Measurements from ENCODE around the gene GCSAM.

Gene GCSAM, protein sequence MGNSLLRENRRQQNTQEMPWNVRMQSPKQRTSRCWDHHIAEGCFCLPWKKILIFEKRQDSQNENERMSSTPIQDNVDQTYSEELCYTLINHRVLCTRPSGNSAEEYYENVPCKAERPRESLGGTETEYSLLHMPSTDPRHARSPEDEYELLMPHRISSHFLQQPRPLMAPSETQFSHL

DNA sequence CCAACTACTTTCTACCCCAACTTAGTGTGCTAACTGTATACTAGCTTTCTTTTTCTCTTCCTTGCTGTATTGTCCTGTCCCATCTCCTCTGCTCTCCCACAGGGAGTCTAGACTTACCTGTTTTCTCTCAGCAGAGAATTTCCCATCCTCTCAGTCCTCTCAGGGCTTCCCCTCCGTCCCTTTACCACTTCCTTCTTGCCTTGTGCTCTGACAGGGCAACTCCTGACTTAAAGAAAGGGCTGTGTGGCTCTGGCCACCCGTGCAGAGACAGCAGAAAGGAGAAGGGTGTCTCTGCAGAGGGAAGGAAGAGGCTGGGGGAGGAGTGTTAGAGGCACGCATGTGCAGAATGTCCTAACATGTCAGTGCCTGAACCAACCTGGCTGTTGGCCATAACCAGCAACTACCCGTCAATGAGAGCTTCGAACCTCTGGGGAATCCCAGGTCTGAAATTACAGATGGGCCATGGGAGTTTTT lies at the start of gene GCSAM:
Gene GCSAM, minus strand, starts transcription at position 274 of the 474 bp plus-strand sequence. Its CDS starts 128 bp downstream, at position 146.
- Histone ChIP-seq H3K4me1 (ENCODE audit: insufficient read depth, low read length) (no peaks in the 10 kb centered on the region), H3K9ac (ENCODE audit: low read length) (no peak within 1 kb of the TSS), H3K9me3 (ENCODE audit: low read length) (no peaks in the 10 kb centered on the region), H3K27ac (ENCODE audit: low read depth, low read length) (no peak within 1 kb of the TSS), H3K4me3 (ENCODE audit: low read depth in 1 of 2, low read length in 2 of 2) (no peak within 1 kb of the TSS), H3K36me3 (ENCODE audit: insufficient read depth, low read length) (no peaks in the 10 kb centered on the region), H3K27me3 (ENCODE audit: control insufficient read depth in 1 of 2, insufficient read depth in 2 of 2, low read length in 2 of 2) (no peaks in the 10 kb centered on the region)

DNA sequence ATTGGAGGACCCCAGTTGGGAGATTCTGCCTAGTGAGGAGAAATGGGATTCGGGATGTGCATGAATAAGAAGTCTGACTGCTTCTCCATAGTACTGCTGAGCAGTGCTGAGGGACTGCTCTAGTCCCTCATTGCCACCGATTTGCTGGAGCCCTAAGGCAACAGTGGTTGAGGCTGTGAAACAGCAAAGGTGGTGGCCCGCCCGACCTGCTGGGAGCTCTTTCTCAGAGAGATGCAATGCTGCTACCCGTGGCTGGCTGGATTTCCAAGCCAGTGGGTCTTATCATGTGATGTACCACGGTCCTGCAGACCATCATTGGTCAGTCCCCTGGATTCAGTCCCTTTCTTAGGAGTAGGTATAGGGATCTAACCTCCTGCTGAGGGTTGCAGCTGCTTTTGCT lies 42.6 kb upstream of the GCSAM start:
- H3K9me3 ChIP-seq (ENCODE audit: low read length): no peaks in the 10 kb centered on the region
- no peak overlapping the region for H3K27ac ChIP-seq (ENCODE audit: low read depth, low read length)
- H3K27me3 ChIP-seq (ENCODE audit: control insufficient read depth in 1 of 2, insufficient read depth in 2 of 2, low read length in 2 of 2): no peaks in the 10 kb centered on the region
- no peaks in the 10 kb centered on the region for H3K36me3 ChIP-seq (ENCODE audit: insufficient read depth, low read length)
- no peaks in the 10 kb centered on the region for H3K4me1 ChIP-seq (ENCODE audit: insufficient read depth, low read length)
- H3K4me3 ChIP-seq (ENCODE audit: low read depth in 1 of 2, low read length in 2 of 2): no peak overlapping the region
- H3K9ac ChIP-seq (ENCODE audit: low read length): no peak overlapping the region

DNA sequence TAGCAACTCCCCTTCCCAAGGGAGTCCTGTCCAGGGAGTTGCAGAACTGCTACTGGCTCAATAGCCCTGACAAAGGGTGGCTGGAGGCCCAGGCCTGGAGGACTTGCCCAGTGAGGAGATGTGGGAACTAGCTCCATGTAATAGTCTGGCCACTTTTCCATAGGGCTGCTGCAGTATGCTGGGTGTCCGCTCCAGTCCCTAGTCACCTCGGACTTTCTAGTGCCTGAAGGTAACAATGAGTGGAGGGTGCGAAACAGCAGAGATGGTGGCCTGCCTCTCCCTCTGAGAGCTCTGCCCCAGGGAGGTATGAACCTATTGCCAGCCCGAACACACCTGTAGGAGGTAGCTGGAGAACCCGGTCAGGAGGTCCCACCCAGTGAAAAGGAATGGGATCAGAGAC lies 42.0 kb upstream of the GCSAM start:
- no peaks in the 10 kb centered on the region for H3K27me3 ChIP-seq (ENCODE audit: control insufficient read depth in 1 of 2, insufficient read depth in 2 of 2, low read length in 2 of 2)
- H3K27ac ChIP-seq (ENCODE audit: low read depth, low read length): no peak overlapping the region
- no peak overlapping the region for H3K9ac ChIP-seq (ENCODE audit: low read length)
- no peaks in the 10 kb centered on the region for H3K36me3 ChIP-seq (ENCODE audit: insufficient read depth, low read length)
- no peaks in the 10 kb centered on the region for H3K9me3 ChIP-seq (ENCODE audit: low read length)
- no peaks in the 10 kb centered on the region for H3K4me1 ChIP-seq (ENCODE audit: insufficient read depth, low read length)
- H3K4me3 ChIP-seq (ENCODE audit: low read depth in 1 of 2, low read length in 2 of 2): no peak overlapping the region

DNA sequence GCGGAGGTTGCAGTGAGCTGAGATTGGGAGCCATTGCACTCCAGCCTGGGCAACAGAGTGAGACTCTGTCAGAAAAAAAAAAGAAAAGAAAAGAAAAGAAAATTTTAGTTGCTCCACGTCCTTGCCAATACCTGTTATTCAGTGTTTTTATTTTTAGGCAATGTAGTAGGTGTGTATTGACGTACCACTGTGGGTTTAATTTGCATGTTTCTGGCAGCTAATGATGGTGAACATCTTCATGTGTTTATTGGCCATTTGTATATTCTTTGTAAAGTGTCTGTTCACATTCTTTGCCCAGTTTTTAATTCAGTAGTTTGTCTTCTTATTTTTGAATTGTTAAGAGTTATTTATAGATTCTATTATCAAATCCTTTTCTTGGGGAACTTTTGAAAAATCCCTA lies 38.1 kb upstream of the GCSAM start:
- H3K4me1 ChIP-seq (ENCODE audit: insufficient read depth, low read length): no peaks in the 10 kb centered on the region
- H3K9ac ChIP-seq (ENCODE audit: low read length): no peak overlapping the region
- H3K27me3 ChIP-seq (ENCODE audit: control insufficient read depth in 1 of 2, insufficient read depth in 2 of 2, low read length in 2 of 2): no peaks in the 10 kb centered on the region
- H3K36me3 ChIP-seq (ENCODE audit: insufficient read depth, low read length): no peaks in the 10 kb centered on the region
- no peaks in the 10 kb centered on the region for H3K9me3 ChIP-seq (ENCODE audit: low read length)
- no peak overlapping the region for H3K27ac ChIP-seq (ENCODE audit: low read depth, low read length)
- no peak overlapping the region for H3K4me3 ChIP-seq (ENCODE audit: low read depth in 1 of 2, low read length in 2 of 2)

DNA sequence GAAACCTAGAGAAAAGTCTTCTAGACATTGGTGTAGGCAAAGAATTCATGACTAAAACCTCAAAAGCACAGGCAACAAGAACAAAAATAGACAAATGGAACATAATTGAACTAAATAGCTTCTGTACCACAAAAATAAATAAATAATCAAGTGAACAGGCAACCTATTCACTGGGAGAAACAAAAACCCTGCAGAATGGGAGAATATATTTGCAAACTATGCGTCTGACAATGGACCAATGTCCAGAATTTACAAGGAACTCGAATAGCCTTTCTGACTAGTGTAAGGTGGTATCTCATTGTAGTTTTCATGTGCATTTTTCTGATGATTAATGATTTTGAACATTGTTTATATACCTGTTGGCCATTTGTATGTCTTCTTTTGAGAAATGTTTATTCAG lies 37.0 kb upstream of the GCSAM start:
- Histone ChIP-seq H3K36me3 (ENCODE audit: insufficient read depth, low read length) (no peaks in the 10 kb centered on the region), H3K4me3 (ENCODE audit: low read depth in 1 of 2, low read length in 2 of 2) (no peak overlapping the region), H3K4me1 (ENCODE audit: insufficient read depth, low read length) (no peaks in the 10 kb centered on the region), H3K9me3 (ENCODE audit: low read length) (no peaks in the 10 kb centered on the region), H3K27me3 (ENCODE audit: control insufficient read depth in 1 of 2, insufficient read depth in 2 of 2, low read length in 2 of 2) (no peaks in the 10 kb centered on the region), H3K9ac (ENCODE audit: low read length) (no peak overlapping the region), H3K27ac (ENCODE audit: low read depth, low read length) (no peak overlapping the region)

DNA sequence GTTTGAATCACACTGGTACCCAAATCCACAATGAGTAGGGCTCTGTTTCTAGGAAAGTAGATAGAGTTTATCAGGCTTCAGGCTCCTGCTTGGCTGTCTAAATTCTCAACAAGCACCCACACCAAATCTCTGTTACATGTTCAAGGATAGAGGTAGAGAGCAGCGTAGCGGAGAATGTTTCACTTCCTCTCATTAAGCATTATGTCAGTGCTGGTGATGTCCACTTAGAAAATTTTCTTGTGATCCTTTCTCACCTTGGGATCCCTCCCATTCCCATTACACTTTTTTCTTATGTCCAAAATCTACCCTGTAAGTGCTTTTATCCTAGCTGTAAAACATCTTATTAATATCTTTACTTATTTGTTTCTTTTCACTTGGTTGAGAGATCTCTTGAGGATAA lies 34.7 kb upstream of the GCSAM start:
- Histone ChIP-seq H3K9ac (ENCODE audit: low read length) (no peak overlapping the region), H3K9me3 (ENCODE audit: low read length) (no peaks in the 10 kb centered on the region), H3K4me3 (ENCODE audit: low read depth in 1 of 2, low read length in 2 of 2) (no peak overlapping the region), H3K36me3 (ENCODE audit: insufficient read depth, low read length) (no peaks in the 10 kb centered on the region), H3K27me3 (ENCODE audit: control insufficient read depth in 1 of 2, insufficient read depth in 2 of 2, low read length in 2 of 2) (no peaks in the 10 kb centered on the region), H3K4me1 (ENCODE audit: insufficient read depth, low read length) (no peaks in the 10 kb centered on the region), H3K27ac (ENCODE audit: low read depth, low read length) (no peak overlapping the region)

DNA sequence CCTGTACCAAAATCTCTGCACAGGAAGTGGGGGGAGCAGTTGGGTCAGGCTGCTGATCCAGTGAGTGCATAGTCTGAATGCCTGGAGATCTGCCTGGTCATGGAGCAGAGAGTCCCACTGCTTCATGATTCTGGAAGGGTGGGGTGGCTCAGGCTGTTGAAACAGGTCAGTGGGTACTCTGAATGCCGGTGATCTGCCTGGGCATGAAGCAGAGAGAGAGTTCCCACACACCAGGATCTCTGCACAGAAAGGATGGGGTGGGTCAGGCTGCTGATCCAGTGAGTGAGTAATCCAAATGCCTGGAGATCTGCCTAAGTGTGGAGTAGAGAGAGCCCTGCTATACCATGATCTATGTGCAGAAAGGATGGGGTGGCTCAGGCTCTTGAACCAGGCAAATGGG lies 16.1 kb upstream of the GCSAM start:
- Histone ChIP-seq H3K4me3 (ENCODE audit: low read depth in 1 of 2, low read length in 2 of 2) (no peak overlapping the region), H3K9ac (ENCODE audit: low read length) (no peak overlapping the region), H3K9me3 (ENCODE audit: low read length) (no peaks in the 10 kb centered on the region), H3K36me3 (ENCODE audit: insufficient read depth, low read length) (no peaks in the 10 kb centered on the region), H3K27ac (ENCODE audit: low read depth, low read length) (no peak overlapping the region), H3K27me3 (ENCODE audit: control insufficient read depth in 1 of 2, insufficient read depth in 2 of 2, low read length in 2 of 2) (no peaks in the 10 kb centered on the region), H3K4me1 (ENCODE audit: insufficient read depth, low read length) (no peaks in the 10 kb centered on the region)

DNA sequence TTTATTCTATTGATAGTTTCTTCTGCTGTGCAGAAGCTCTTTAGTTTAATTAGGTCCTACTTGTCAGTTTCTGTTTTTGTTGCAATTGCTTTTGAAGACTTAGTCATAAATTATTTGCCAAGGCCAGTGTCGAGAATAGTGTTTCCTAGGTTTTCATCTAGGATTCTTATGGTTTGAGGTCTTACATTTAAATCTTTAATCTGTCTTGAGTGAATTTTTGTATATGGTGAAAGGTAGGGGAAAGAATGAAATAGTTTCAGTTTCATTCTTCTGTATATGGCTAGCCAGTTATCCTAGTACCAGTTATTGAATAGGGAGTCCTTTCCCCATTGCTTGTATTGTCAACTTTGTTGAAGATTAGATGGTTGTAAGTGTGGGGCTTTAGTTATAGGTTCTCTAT lies 10.6 kb upstream of the GCSAM start:
- Histone ChIP-seq H3K9ac (ENCODE audit: low read length) (no peak overlapping the region), H3K4me3 (ENCODE audit: low read depth in 1 of 2, low read length in 2 of 2) (no peak overlapping the region), H3K27me3 (ENCODE audit: control insufficient read depth in 1 of 2, insufficient read depth in 2 of 2, low read length in 2 of 2) (no peaks in the 10 kb centered on the region), H3K27ac (ENCODE audit: low read depth, low read length) (no peak overlapping the region), H3K9me3 (ENCODE audit: low read length) (no peaks in the 10 kb centered on the region), H3K36me3 (ENCODE audit: insufficient read depth, low read length) (no peaks in the 10 kb centered on the region), H3K4me1 (ENCODE audit: insufficient read depth, low read length) (no peaks in the 10 kb centered on the region)

DNA sequence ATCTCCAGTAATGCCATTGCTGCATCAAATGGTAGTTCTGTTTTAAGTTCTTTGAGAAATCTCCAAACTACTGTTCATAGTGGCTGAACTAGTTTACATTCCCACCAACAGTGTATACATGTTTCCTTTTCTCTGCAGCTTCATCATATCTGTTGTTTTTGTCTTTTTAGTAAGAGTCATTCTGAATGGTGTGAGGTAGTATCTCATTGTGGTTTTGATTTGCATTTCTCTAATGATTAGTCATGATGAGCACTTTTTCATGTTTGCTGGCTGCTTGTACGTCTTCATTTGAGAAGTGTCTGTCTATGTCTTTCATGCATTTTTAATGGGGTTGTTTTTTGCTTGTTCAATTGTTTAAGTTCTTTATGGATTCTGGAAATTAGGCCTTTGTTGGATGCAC lies 10.2 kb upstream of the GCSAM start:
- H3K4me3 ChIP-seq (ENCODE audit: low read depth in 1 of 2, low read length in 2 of 2): no peak overlapping the region

DNA sequence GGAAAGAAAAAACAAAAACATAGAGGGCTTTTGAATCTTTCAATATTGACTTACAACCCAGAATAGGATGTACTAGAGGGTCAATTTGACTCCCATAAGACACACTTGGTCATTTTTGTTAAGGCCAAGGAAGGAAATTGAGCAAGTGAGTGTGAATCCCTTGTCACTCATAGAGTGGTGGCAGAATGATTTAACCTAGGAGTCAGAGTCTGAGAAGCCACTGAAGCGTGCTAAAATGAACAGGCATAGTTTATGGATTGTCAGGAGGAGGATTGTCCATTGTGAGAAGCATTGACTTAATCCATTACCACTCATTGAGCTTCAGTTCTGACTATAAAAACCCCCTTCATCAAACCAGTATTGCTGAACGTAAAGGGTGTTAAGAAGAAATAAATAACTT lies 8.2 kb upstream of the GCSAM start:
- no peaks in the 10 kb centered on the region for H3K9me3 ChIP-seq (ENCODE audit: low read length)
- no peaks in the 10 kb centered on the region for H3K27me3 ChIP-seq (ENCODE audit: control insufficient read depth in 1 of 2, insufficient read depth in 2 of 2, low read length in 2 of 2)
- no peak overlapping the region for H3K27ac ChIP-seq (ENCODE audit: low read depth, low read length)
- no peaks in the 10 kb centered on the region for H3K4me1 ChIP-seq (ENCODE audit: insufficient read depth, low read length)
- no peak overlapping the region for H3K9ac ChIP-seq (ENCODE audit: low read length)
- H3K4me3 ChIP-seq (ENCODE audit: low read depth in 1 of 2, low read length in 2 of 2): no peak overlapping the region
- no peaks in the 10 kb centered on the region for H3K36me3 ChIP-seq (ENCODE audit: insufficient read depth, low read length)

More for the DNA sequence above, 10.2 kb upstream of the GCSAM start:
- Histone ChIP-seq H3K36me3 (ENCODE audit: insufficient read depth, low read length) (no peaks in the 10 kb centered on the region), H3K9me3 (ENCODE audit: low read length) (no peaks in the 10 kb centered on the region), H3K27me3 (ENCODE audit: control insufficient read depth in 1 of 2, insufficient read depth in 2 of 2, low read length in 2 of 2) (no peaks in the 10 kb centered on the region), H3K4me1 (ENCODE audit: insufficient read depth, low read length) (no peaks in the 10 kb centered on the region), H3K27ac (ENCODE audit: low read depth, low read length) (no peak overlapping the region), H3K9ac (ENCODE audit: low read length) (no peak overlapping the region)

DNA sequence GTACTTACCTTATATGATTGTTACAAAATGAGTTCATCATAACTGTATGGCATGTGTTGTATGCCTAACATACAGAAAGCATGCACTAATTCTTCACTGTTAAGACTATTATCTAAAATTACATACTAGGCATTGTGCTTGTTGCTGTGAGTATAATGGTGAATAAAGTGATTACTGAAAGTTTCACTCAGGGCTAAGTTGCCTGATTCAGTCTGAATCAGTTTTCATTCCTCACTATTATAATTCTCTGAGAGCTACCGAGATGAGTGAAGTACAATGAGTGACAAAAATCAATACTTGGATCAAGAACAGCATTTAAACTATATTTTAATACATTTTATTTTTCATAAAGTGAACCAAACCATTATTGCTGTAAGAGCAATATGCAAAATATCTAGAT lies 7.5 kb upstream of the GCSAM start:
- Histone ChIP-seq H3K4me1 (ENCODE audit: insufficient read depth, low read length) (no peaks in the 10 kb centered on the region), H3K27me3 (ENCODE audit: control insufficient read depth in 1 of 2, insufficient read depth in 2 of 2, low read length in 2 of 2) (no peaks in the 10 kb centered on the region), H3K4me3 (ENCODE audit: low read depth in 1 of 2, low read length in 2 of 2) (no peak overlapping the region), H3K9ac (ENCODE audit: low read length) (no peak overlapping the region), H3K27ac (ENCODE audit: low read depth, low read length) (no peak overlapping the region), H3K9me3 (ENCODE audit: low read length) (no peaks in the 10 kb centered on the region), H3K36me3 (ENCODE audit: insufficient read depth, low read length) (no peaks in the 10 kb centered on the region)

DNA sequence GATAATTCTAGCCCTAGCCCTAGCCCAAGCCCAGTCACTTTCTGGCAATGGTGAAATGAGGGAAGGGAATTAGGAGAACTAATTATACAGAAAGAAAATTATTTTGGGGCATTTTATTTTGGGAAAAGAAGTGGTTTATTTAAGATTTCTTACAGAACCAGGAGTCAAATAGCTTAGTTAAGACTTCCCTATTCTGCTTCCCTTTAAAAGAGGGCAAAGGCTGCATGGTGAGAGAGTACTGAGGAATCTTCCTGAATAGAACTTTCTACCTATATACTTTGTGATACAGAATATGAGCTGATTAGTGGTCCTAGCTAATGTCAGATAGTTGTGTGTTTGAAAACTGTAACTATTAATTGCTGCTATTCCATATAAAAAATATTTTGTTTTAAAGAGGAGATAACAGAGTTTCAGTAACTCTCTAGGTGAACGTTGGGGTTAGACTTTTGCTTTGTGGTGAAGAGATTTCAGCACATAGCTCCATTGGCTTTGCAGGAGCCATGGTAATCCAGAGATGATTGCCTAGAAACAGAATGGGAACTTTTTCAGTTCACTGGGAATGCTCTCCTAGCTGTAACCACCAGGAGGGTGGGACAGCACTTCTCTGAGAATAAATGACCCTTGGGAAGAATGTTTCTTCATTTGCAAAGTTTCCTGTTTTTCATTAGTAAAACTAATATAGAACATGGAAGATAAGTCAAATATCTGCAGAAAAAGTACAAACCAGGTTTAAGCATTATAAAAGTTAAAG lies 5.3 kb upstream of the GCSAM start:
- no peak overlapping the region for H3K9ac ChIP-seq (ENCODE audit: low read length)
- H3K9me3 ChIP-seq (ENCODE audit: low read length): no peaks in the 10 kb centered on the region
- no peaks in the 10 kb centered on the region for H3K4me1 ChIP-seq (ENCODE audit: insufficient read depth, low read length)
- H3K4me3 ChIP-seq (ENCODE audit: low read depth in 1 of 2, low read length in 2 of 2): no peak overlapping the region
- no peaks in the 10 kb centered on the region for H3K27me3 ChIP-seq (ENCODE audit: control insufficient read depth in 1 of 2, insufficient read depth in 2 of 2, low read length in 2 of 2)
- no peaks in the 10 kb centered on the region for H3K36me3 ChIP-seq (ENCODE audit: insufficient read depth, low read length)
- no peak overlapping the region for H3K27ac ChIP-seq (ENCODE audit: low read depth, low read length)

All from muscle layer of colon (tissue), 2 donors.